HG03066 (cell line): ENCODE results near the gene FIGN.

Source experiments
- ATAC-seq: cut with Tn5 transposase; IDR thresholded peaks from one replicate; pipeline ENCODE4 v1.9.1; 2021; ENCODE audit warnings: low read depth; ENCODE audit not compliant: unreplicated experiment

FIGN gene

DNA sequence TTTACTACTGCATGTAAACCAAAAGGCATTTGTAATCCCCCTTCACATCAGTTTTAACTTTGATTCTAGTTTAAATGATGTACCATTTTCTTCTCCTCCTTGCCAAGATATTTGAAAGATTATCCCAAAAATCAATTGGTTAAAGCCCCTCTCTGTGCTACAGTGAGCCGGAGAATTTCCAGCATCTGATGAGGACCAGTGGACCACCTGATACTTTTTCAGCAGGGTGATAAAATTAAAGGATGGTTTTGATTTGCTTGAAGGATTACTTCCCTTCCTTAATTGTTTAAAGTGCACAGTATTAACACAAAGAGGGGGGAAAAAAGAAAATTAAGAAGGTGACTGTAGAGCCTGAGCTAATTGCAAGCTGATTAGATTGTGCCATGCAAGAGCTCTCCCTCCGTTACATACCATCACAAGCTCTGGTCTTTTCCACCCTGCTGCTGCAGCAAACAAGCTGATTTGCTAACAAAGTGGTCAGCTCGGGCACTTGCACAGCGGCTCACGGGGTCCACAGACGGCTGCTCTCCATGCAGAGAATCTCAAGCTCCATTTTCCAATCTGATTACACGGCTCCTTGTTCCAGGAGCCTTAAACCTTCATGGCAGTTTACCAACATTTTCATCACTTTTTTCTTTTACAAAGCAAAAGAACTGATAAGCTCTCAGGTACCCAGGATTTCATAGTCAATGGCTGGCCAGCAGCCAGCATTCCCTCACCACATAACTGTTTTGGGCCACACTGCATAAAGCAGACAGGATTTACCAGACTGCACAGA is 22.1 kb downstream of the FIGN start:
- ATAC-seq = no peak

DNA sequence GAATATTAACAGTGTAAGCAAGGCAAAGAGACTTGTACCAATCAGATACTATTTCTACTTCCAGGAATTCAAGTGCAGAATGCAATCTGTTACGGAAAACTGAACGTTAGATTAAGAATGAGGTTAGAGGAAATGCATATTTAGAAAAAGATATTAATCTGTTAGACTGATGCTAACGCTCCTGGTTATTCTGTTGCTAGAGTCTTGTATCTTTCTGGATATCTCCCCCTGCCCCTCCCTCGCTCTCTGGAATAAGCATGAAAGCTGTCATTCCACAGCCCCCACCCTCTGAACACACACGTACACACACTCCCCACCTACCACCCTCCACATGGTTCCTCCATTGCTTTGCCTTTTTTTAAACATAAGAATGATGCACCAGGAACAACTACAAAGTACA is 24.1 kb downstream of the FIGN start:
- ATAC-seq = no peak

DNA sequence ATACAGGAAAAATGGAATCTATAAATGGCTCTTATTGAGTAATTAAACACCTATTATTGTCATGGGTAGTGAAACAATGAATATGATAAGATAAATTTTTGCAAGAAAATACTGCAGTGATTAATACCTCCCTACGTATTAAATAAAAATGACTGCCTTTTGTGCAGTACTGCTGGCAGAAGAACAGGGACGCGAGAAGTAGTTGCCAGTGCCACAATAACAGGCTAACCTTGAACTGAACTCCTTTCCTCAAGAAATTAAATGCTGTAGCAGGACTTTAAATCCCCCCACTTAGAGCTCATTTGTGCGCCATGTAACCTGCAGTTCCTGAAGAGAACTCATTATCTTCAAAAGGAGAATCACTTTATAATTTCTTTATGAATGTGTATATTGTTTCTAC is 24.6 kb downstream of the FIGN start:
- no peak for ATAC-seq

DNA sequence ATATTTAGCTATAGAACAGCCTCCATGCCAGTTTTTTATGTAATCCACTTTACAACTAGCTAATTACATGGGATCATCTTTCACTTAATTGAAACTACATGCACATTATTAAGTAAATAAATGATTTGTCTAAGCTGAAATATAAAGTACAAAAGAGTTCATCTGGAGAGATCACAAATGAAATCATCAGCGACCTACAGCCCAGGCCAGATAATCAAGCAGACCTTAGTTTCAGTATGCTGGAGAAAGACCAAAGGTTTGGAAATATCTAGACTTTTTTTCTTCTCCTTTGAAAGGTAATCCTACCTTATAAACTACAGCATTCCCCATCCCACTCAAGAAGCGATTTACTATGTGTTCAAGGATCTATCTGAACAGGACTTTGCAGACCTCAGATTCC is 26.5 kb downstream of the FIGN start:
- no peak for ATAC-seq

DNA sequence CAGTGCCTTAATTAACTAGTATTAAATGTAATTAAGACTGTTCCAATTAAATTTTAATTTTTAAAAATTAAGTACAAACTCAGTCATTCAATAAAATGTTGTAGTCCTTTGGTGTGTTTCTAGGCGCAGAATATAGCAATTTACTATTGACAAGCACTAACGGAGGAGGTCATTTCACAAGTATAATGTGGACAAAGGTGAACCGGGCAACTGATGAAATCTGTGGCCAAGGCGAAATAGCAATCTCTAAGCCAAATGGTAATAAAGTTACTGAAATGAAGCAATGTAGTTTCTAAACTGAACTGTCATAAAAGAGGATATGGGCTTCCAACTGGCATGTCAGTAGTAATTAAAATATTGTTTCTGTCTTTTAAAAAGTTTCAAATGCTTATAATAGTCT is 27.5 kb downstream of the FIGN start:
- ATAC-seq = no peak

DNA sequence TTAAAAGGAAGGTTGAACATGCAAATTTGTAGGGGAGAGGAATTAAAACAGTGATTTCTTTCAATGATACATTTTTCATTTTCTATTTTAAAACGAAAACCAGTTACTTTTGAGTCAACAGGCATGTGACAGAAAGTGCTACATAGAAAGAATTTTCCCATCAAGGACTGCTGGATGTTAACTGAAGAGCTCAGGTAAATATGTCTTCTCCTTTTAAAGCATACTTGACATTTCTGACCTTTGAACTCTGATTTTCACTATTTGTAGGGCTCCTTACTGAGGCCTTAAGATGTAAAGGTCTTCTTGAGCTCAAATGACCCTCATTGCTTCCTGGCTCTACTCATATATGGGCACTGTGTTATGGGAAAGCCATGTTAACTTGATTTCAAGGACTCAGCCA is 32.4 kb downstream of the FIGN start:
- no peak for ATAC-seq

DNA sequence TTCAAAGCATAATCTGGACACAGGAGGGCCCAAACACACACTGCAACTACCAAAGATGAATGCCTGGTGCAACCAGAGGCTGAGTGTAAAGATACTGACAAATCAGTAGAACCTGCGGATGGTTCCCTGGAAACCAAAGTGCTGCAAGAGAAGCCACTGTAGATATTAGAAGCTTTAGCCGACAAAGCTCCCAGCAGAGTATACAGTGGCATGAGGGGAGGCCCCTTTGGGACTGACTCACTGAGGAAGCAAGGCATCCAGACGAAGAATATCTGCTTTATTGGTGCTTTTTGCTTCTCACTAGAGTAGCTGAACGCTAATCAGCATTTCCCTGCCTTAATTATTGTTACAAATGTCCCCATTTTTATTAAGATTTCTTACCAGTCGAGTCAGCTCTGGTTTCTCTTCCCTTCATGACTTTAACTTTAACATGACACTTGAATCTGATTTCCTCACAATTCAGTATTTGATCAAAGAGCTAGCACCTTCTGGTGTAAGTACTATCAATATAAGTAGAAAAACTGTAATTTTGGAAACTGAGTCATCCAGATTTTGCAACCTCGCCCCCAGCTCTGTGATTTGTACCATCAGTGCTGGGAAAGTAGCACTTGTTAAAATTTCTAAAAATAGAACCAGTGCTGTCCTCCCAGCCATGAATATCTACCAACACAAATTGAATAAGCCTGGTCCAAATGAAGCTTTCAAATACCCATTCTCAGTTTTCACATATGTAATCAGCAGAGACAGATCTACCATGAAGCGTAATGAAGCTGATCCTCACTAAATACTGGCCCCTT is 34.2 kb downstream of the FIGN start:
- ATAC-seq = no peak

DNA sequence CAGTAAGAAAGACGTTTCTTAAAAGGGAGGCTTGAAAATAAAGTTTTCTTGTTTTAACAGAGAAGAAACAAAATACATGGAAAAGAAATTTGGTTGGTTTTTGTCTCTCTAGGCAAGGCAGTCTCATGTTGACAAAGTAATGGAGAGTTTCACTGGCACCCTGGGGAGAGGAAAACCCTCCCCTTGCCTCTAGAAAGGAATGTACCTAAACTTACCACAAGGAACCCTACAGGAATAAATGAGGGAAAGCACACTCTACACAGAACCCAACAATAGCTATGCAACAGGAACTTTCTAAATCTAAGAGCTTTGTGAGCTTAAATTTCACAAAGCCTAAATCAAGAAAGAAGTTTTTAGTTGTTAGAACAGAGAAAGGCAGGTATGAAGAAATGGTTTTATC is 37.0 kb downstream of the FIGN start:
- ATAC-seq = no peak

DNA sequence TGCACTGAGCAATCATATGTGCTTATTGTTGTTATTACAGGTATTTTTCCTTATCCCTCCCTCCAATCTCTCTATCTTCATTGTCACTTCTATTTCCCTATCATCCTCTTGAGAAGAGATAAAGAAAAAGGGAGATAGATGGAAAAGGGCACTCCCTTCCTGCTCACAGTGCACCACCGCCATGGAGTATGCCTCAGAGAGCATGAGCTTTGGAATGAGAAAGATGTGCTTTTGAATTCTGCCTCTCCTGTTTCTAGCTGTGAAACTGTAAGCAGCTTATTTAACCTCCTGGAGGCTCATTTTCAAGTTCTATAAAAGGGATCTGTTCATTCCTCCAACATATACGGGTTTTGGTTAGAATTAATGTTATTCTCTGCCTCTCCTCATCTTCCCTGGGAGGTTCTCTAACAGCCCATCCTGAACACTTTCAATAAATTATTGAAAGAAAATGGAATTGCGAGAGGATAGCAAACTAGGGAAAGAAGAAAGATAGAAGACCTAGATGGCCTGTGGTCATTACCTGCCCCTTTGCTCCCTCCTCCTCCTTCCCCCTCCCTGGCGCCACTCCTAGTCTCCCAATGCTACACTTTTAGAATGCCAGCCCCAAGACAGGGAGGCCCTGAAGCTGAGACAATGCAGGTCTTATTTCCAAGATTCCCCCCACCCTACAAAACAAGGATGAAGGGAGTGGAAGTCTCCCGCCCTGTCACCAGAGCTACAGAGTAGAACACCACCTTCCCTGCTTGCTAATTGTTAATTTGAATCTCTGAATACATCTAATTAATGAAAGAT is 37.8 kb downstream of the FIGN start:
- ATAC-seq = no peak

DNA sequence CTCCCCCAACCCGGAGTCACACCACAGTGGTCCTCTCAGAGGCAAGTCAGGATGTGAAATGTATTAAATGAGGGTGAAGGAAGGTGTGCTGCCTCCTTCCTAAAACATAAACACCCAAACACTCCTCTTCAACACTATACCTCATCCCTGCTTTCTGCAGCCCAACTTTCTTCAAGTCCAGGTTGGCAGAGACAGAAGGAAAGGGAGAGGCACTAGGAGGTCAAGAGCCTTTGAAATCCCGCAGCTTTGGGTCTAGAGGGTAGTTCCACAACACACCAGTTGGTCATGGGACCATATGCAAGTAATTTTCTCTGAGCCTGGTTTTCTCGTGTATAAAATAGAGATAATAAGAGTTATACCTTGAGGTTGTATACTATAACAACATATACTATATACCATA is 38.4 kb downstream of the FIGN start:
- ATAC-seq = no peak

DNA sequence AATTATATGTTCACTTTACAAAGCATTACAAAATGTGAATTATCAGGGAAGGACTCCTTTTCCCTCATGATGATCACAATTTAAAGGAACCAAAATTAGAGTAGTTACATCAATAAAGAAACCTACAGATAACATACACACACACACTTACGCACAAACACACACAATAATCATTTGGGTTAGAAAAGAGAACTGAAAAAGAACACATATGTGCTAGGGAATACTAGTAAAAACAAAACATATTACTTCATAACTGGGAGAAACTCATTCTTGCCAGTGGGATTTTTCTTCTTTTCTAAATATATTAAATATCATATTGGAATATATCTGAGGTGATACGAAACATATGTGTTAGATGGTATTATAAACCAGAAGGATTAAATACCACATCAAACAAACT is 42.3 kb downstream of the FIGN start:
- no peak for ATAC-seq

DNA sequence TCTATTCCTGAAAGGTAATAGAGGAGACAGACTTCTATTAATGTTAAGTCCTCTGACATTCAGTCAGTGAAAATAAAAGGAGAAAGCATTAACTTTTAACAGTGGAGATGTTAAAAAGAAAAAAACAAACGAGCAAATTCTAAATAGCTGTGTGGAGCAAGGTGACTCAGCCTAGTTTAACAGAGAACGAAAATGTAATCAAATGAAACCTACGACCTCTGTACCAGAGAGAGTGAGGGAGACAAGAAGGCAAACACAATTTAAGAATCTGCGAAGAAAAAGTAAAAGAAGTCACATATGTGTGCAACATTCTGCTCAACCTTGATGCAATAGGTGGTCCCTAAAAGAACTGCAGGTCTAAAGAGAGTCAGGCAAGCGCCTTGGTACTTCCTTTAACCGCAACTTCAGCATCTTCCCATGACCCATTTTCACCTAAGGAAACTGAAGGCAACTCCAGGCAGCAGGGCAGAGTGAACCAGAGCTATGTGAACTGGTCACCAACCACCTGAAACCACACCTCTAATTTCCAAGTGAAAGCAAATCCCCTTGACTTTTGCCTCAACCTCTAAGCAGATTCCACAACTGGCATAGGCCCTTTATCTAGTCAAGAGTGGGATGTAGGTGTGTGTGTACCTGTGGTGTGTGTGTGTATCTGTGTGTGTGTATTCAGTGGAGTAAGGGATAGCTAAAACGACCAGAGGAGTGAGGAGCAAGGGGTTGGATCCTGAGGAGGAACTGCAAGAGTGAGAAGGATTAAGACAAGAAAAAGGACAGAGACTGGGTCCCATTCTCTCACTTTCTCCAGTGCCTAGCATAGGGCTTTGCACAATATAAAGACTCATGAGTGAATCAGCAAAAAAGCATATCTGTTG is 43.0 kb downstream of the FIGN start:
- ATAC-seq = no peak

DNA sequence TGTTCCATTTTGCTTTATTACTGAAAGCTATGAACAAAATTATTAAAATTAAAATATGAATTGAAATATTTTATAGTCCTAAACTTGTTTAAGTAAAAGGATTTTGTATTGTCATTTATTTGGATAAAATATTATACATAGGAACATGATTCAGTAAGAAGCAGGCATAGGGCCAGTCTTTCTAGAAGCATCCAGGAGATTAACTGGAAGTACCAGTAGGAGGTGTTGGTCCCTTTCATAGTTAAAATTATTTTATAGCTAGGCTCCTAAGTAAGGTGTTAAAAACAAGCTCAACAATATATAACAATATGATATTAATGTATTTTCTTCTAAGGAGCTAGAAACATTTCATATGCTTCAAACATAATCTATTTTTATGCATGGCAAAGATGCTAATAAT is 43.7 kb downstream of the FIGN start:
- ATAC-seq = no peak

DNA sequence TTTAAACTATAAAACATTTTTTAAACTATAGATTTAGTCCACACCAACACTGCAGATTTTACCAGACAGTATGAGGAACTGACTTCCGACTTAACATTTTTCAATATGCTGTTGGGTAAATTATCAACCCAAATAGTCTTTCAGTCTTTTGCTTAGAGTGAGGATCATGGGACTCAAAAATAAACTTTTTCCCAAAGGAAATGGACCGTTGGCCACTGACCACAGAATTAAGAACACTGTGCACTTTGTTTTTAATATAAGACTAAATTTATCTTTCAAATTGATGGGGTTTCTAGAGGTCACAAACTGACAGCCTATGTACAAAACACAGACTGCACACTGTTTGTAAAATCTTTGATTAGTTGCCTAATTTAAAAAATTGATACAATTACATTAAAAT is 44.9 kb downstream of the FIGN start:
- ATAC-seq = no peak

DNA sequence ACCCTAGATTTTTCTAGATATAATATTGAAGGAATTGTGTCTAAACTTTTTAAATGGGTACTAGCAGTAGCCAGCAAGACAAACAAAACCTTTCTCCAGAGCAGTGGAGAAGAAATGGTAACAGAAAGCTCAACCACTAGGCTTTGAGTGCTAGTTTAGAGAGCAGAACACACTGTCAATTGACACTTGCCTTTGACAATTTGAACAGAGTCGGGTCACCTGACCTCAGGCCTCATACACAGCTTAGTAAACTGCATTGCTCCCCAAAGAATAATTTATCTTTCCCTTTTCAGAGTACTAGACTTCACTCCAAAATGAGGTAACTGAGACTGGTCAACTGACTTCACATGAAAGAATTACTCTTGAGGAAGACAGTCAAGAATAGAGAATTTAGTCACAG is 48.6 kb downstream of the FIGN start:
- ATAC-seq = no peak

DNA sequence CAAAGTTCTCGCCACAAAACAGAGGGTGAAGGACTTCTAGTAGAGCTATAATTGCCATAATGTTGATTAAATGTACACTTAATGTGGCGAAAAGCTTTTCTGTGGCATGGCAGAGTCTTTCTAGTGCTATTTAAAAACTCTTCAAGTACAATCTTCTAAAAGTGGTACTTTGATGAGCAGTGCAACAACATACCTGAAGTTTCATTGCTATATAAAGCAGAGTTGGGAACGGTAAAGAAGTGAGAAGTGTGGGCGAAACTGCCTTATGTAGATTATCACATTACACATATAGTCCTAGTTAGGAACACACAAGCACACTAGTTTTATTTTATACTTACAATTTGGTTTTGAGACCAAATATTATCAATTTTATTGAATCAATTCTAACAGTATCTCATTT is 49.5 kb downstream of the FIGN start:
- ATAC-seq = no peak

DNA sequence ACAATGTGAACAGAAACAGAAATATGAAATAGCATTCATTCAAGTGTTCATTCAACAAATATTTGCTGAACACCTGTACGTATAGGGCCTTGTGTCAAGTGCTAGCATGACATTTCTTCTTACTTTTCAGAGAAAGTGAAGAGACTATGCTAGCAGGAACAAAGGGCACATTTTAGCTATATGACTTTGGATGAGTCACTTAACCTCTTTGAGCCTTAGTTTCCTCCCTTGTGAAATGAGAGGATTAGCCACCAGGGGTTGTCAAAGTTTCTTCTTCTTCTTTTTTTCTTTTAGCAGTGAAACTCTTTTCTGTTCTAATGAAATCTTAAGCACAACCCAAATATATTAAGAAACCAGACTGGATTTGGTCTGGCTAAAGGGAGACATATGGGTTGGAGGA is 53.1 kb downstream of the FIGN start:
- ATAC-seq = no peak

DNA sequence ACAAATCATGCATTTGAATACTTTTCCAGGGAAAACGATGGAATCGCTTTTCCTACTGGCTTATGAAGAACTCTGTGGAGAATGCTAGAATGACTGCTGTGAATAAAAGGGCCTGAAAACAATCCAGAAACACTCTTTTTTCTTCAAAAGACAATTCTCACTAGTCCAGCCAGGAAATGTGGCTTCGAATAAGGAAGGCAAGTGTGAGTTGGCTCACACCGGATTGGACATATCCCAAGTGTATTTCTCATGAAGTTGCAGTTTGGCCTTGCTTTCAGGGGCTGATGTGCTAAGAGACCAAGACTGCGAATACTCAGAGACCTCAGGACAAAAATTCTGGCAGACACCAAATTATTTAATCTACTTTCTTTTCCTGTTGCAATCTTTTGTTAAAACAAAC is 54.1 kb downstream of the FIGN start:
- no peak for ATAC-seq

DNA sequence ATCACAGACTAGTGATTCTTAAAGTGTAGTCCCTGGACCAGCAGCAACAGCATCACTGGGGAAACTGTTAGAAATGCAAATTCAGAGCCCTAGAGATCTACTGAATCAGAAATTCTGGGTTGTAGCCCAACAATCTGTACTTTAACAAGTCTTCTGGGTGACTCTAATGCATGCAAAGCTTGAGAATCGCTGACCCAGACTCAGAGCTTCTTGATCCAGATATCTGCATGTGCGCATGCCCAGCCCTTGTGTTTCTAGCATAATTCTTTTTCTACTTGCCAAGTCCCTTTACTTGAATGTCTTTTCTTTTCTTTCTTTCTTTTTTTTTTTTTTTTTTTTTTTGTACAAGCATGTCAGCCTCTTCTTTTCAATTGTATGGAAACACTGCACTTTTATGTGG is 60.4 kb downstream of the FIGN start:
- no peak for ATAC-seq

DNA sequence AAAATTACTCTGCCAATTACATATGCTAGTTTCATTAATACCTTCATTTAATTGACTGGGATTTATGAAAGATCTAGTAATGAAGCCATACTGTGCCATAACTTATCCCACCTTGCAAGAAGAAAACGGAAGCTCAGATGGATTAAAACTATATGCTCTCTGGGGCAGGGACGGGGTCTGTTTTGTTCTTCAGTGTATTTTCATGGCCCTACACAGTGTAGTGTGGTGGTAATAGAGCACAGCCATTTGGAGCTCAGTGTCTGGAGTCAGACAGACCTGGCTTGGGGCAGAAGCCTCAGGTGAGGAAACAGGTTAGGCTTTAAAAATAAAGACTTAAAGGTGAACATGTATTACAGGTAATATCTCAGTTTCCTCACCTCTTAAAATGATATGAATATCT is 62.3 kb downstream of the FIGN start:
- no peak for ATAC-seq

DNA sequence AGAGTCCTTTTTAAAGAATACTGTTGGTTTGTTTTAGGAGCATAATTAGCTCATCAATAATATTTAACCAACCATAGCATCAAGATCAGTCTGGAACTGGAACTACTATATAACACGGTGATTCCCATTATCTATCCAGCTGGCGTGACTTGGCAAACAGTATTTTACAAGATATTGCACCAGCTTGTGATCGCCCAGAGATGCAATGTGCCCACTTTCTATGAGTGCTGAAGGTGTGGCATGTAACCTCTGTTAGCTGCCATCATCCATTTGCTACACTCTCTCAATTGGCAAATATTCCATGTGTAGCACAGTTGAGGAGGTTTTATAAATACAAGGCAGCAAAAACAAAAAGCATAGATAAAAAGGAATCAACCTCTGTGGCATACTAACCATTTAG is 64.9 kb downstream of the FIGN start:
- ATAC-seq = no peak
